ENCODE measurements around the gene STXBP2.

Gene STXBP2

DNA sequence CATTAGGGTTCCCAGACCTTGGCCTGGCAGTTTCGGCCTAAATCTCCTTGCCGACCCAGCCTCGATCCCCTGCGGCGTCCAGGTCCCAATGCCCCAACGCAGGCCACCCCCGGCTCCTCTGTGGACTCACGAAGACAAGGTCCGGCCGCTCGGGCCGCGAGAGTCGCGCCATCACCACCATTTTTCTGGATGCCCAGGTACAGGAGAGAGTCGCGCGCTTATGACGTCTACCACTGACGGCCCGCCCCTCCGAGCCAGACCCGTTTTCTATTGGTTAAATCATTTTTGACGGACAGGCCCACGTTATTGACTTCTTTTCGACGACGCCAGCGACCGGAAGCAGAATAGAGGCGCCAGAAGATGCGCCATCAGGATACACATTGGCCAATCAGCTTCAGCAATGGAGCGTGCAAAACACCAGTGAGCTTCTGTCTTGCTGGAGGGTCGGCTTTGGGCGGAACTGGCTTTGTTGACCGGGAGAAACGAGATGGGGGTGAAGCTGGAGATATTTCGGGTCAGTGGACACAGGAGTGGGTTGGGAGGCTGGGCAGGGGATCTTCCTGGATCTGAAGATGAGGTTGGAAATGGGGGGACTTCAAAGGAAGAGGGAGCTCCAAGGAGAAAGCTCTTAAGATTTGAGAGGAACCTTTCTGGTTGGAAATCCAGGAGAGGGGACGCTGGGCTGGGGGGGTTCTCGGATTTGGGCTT lies 7.4 kb upstream of the STXBP2 start, which contains the start of the genes PET100 and XAB2 (continued):
- TF ChIP-seq, protein P1, sequence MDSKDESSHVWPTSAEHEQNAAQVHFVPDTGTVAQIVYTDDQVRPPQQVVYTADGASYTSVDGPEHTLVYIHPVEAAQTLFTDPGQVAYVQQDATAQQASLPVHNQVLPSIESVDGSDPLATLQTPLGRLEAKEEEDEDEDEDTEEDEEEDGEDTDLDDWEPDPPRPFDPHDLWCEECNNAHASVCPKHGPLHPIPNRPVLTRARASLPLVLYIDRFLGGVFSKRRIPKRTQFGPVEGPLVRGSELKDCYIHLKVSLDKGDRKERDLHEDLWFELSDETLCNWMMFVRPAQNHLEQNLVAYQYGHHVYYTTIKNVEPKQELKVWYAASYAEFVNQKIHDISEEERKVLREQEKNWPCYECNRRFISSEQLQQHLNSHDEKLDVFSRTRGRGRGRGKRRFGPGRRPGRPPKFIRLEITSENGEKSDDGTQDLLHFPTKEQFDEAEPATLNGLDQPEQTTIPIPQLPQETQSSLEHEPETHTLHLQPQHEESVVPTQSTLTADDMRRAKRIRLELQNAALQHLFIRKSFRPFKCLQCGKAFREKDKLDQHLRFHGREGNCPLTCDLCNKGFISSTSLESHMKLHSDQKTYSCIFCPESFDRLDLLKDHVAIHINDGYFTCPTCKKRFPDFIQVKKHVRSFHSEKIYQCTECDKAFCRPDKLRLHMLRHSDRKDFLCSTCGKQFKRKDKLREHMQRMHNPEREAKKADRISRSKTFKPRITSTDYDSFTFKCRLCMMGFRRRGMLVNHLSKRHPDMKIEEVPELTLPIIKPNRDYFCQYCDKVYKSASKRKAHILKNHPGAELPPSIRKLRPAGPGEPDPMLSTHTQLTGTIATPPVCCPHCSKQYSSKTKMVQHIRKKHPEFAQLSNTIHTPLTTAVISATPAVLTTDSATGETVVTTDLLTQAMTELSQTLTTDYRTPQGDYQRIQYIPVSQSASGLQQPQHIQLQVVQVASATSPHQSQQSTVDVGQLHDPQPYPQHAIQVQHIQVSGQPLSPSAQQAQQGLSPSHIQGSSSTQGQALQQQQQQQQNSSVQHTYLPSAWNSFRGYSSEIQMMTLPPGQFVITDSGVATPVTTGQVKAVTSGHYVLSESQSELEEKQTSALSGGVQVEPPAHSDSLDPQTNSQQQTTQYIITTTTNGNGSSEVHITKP (tag by site-specific recombination; IDR thresholded peaks at IDR 0.05), result peak; percentile 60
- TF ChIP-seq, protein P2, sequence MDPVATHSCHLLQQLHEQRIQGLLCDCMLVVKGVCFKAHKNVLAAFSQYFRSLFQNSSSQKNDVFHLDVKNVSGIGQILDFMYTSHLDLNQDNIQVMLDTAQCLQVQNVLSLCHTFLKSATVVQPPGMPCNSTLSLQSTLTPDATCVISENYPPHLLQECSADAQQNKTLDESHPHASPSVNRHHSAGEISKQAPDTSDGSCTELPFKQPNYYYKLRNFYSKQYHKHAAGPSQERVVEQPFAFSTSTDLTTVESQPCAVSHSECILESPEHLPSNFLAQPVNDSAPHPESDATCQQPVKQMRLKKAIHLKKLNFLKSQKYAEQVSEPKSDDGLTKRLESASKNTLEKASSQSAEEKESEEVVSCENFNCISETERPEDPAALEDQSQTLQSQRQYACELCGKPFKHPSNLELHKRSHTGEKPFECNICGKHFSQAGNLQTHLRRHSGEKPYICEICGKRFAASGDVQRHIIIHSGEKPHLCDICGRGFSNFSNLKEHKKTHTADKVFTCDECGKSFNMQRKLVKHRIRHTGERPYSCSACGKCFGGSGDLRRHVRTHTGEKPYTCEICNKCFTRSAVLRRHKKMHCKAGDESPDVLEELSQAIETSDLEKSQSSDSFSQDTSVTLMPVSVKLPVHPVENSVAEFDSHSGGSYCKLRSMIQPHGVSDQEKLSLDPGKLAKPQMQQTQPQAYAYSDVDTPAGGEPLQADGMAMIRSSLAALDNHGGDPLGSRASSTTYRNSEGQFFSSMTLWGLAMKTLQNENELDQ (tag by site-specific recombination; IDR thresholded peaks at IDR 0.05; ENCODE audit: low read depth), result no peak
- TF ChIP-seq YY1 (tag by site-specific recombination; IDR thresholded peaks at IDR 0.05) (peak; percentile 92), ZNF548 (tag by site-specific recombination; IDR thresholded peaks at IDR 0.05) (no peak), ZNF114 (tag by site-specific recombination; IDR thresholded peaks at IDR 0.05) (no peak), ZNF292 (tag by site-specific recombination; IDR thresholded peaks at IDR 0.05; ENCODE audit: borderline replicate concordance, low read depth) (no peak), ZNF138 (tag by site-specific recombination; IDR thresholded peaks at IDR 0.05; ENCODE audit: borderline replicate concordance) (no peak), ZNF2 (tag by site-specific recombination; IDR thresholded peaks at IDR 0.05) (peak; percentile 72), ZNF132 (tag by site-specific recombination; IDR thresholded peaks at IDR 0.05; ENCODE audit: borderline replicate concordance) (no peak), ZNF184 (tag by site-specific recombination; IDR thresholded peaks at IDR 0.05) (no peak), ZNF621 (tag by site-specific recombination; IDR thresholded peaks at IDR 0.05) (no peak), ZNF747 (tag by site-specific recombination; IDR thresholded peaks at IDR 0.05) (no peak), ZNF398 (tag by site-specific recombination; IDR thresholded peaks at IDR 0.05) (no peak), ZNF223 (tag by site-specific recombination; IDR thresholded peaks at IDR 0.05) (no peak), ZNF416 (tag by site-specific recombination; IDR thresholded peaks at IDR 0.05) (no peak), ZBTB1 (tag by site-specific recombination; IDR thresholded peaks at IDR 0.05) (no peak), ZNF202 (tag by site-specific recombination; IDR thresholded peaks at IDR 0.05; ENCODE audit: borderline replicate concordance) (no peak), KLF16 (tag by site-specific recombination; IDR thresholded peaks at IDR 0.05) (0 out of 2 replicates have a peak, but pooled peaks have one; percentile 48), ZNF221 (tag by site-specific recombination; IDR thresholded peaks at IDR 0.05; ENCODE audit: borderline replicate concordance) (no peak), KLF8 (tag by site-specific recombination; IDR thresholded peaks at IDR 0.05) (peak; percentile 60; the same call in 1 of the 2 replicates), ZBTB17 (tag by site-specific recombination; IDR thresholded peaks at IDR 0.05) (peak; percentile 77), ZFP41 (tag by site-specific recombination; IDR thresholded peaks at IDR 0.05; ENCODE audit: borderline replicate concordance) (no peak), OVOL3 (tag by site-specific recombination; IDR thresholded peaks at IDR 0.05) (no peak), ZNF350 (tag by site-specific recombination; IDR thresholded peaks at IDR 0.05) (no peak), ZNF335 (tag by site-specific recombination; conservative IDR thresholded peaks at IDR 0.05) (peak; percentile 63)
- TF ChIP-seq, protein P3, sequence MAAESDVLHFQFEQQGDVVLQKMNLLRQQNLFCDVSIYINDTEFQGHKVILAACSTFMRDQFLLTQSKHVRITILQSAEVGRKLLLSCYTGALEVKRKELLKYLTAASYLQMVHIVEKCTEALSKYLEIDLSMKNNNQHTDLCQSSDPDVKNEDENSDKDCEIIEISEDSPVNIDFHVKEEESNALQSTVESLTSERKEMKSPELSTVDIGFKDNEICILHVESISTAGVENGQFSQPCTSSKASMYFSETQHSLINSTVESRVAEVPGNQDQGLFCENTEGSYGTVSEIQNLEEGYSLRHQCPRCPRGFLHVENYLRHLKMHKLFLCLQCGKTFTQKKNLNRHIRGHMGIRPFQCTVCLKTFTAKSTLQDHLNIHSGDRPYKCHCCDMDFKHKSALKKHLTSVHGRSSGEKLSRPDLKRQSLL (tag by site-specific recombination; IDR thresholded peaks at IDR 0.05), result no peak
- TF ChIP-seq, protein P4, sequence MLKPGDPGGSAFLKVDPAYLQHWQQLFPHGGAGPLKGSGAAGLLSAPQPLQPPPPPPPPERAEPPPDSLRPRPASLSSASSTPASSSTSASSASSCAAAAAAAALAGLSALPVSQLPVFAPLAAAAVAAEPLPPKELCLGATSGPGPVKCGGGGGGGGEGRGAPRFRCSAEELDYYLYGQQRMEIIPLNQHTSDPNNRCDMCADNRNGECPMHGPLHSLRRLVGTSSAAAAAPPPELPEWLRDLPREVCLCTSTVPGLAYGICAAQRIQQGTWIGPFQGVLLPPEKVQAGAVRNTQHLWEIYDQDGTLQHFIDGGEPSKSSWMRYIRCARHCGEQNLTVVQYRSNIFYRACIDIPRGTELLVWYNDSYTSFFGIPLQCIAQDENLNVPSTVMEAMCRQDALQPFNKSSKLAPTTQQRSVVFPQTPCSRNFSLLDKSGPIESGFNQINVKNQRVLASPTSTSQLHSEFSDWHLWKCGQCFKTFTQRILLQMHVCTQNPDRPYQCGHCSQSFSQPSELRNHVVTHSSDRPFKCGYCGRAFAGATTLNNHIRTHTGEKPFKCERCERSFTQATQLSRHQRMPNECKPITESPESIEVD (tag by site-specific recombination; IDR thresholded peaks at IDR 0.05), result no peak
- TF ChIP-seq, protein P5, sequence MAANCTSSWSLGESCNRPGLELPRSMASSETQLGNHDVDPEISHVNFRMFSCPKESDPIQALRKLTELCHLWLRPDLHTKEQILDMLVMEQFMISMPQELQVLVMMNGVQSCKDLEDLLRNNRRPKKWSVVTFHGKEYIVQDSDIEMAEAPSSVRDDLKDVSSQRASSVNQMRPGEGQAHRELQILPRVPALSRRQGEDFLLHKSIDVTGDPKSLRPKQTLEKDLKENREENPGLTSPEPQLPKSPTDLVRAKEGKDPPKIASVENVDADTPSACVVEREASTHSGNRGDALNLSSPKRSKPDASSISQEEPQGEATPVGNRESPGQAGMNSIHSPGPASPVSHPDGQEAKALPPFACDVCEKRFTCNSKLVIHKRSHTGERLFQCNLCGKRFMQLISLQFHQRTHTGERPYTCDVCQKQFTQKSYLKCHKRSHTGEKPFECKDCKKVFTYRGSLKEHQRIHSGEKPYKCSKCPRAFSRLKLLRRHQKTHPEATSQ (tag by site-specific recombination; IDR thresholded peaks at IDR 0.05), result no peak
